ENCODE measurements around the gene AP3D1. TPM values are rescaled to one million over a fixed set of nuclear protein-coding genes. Genes with fewer than 3 reads are reported as not detected.
A peak's percentile ranks its signal among the peaks of the same experiment; 100 is the strongest.
"Not testable (repeated sequence)": the region's sequence is repeated elsewhere in the genome, so short reads cannot be mapped to it uniquely, and the experiment has no call there.

Gene AP3D1
- polyA plus RNA-seq, 3 donors = 106 to 126 (median 120) TPM

DNA sequence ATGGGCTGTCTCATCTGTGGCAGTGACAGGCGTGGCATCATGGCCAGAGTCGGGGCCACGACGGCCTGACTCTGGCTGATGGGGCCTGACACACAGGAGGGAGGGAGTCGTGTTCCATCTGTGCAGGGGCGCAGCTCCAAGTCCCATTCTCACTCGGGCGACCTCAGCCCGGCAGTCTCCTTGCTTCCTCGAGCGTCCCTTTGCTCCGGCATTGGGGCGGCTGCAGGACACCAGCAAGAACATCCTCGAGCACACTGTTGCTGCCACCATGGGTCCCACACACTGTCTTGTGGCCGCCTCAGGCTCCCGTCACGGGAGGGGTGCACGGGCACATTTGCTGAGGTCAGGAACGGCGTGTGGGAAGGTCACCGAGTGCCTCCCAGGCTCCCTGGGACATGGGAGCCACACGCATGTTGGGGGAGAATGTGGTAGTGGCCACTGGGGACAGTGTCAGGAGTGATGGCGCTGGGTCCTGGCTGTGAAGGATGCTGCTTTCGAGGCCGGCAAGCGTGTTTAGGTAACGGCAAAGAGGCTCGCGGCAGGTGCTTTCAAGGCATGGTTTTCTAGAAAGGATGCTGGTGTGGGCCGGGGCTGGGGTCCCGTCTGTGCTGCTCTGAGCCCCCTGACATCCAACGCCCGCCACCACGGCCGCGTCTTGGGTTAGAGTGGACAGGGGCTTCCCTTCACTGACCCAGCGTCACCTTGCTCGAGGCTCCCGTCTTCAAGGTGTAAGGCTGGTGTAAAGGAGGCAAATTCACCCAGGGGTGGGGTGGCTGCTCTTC is 51.2 kb downstream of the AP3D1 start:
- no peak for DNase-seq (ENCODE audit: extremely low read depth in 1 of 11, low read depth in 9 of 11, low spot score in 4 of 11)

DNA sequence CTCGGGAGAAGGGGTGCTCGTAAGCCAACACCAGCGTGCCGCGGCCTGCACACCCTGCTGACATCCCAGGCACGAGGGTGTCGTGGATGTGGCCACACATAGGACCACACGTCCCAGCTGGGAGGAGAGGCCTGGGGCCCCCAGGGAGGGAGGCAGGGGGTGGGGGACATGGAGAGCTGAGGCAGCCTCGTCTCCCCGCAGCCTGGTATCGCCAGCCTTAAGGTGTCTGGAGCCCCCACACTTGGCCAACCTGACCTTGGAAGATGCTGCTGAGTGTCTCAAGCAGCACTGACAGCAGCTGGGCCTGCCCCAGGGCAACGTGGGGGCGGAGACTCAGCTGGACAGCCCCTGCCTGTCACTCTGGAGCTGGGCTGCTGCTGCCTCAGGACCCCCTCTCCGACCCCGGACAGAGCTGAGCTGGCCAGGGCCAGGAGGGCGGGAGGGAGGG is 52.3 kb downstream of the AP3D1 start:
- DNase-seq (ENCODE audit: extremely low read depth in 1 of 11, low read depth in 9 of 11, low spot score in 4 of 11) = no peak

DNA sequence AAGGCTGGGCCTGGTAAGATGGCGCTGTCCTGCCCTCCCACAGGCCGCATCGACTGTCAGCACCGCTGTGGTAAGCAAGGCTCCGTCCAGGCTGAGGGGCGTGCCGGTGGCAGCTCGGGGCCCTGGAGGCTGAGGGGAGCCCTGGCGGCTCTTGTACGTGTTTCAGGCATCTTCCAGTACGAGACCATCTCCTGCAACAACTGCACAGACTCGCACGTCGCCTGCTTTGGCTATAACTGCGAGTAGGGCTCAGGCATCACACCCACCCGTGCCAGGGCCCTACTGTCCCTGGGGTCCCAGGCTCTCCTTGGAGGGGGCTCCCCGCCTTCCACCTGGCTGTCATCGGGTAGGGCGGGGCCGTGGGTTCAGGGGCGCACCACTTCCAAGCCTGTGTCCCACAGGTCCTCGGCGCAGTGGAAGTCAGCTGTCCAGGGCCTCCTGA is 53.5 kb downstream of the AP3D1 start:
- DNase-seq (ENCODE audit: extremely low read depth in 1 of 11, low read depth in 9 of 11, low spot score in 4 of 11) = no peak

DNA sequence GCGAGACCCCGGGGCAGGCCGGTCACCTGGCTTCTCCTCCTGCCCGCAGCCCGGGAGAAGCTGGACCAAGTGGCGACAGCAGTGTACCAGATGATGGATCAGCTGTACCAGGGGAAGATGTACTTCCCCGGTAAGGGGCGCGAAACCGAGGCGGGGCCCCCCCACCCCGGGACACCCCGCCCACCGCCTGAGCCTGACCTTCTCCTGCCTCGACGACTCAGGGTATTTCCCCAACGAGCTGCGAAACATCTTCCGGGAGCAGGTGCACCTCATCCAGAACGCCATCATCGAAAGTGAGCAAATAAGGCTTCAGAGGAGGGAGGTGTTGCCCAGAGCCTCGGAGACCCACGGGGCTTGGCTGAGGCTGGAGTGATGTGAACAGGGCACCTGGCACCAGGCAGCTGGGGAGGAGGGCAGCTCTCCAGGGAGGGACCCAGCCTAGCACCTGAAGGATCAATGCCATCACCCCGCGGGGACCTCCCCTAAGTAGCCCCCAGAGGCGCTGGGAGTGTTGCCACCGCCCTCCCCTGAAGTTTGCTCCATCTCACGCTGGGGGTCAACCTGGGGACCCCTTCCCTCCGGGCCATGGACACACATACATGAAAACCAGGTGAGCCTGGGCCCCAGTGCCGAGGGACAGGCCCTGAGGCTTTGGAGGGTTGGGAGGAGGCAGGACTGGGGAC is 54.0 kb downstream of the AP3D1 start:
- no peak for DNase-seq (ENCODE audit: extremely low read depth in 1 of 11, low read depth in 9 of 11, low spot score in 4 of 11)

DNA sequence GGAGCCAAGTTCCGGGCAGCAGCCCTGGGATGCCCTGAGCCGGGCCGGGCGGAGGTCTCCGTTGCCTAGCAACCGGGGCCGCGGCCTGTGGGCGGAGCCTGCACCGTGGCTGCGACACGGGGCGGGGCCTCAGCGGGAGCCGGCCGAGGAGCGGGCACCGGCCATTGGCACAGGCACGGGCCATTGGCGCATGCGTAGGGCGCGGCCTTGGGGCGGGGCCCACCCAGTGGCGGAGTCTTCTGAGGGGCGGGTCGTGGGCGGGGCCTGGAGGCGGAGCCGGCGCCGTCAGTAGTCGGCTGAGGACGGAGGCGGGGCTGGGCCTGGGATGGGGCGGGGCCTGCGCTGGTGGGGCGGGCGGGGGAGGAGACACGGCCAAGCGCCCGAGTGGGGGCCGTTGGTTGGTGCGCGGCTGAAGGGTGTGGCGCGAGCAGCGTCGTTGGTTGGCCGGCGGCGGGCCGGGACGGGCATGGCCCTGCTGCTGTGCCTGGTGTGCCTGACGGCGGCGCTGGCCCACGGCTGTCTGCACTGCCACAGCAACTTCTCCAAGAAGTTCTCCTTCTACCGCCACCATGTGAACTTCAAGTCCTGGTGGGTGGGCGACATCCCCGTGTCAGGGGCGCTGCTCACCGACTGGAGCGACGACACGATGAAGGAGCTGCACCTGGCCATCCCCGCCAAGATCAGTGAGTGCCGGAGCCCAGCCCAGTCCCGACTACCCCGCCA is 54.7 kb downstream of the AP3D1 start, which contains the start of gene IZUMO4:
Gene IZUMO4, plus strand, starts transcription at position 436 of the 723 bp plus-strand sequence. Its CDS starts 31 bp downstream, at position 467.
- peak; percentile 90 to 98 (median 95) for DNase-seq (ENCODE audit: extremely low read depth in 1 of 11, low read depth in 9 of 11, low spot score in 4 of 11)

DNA sequence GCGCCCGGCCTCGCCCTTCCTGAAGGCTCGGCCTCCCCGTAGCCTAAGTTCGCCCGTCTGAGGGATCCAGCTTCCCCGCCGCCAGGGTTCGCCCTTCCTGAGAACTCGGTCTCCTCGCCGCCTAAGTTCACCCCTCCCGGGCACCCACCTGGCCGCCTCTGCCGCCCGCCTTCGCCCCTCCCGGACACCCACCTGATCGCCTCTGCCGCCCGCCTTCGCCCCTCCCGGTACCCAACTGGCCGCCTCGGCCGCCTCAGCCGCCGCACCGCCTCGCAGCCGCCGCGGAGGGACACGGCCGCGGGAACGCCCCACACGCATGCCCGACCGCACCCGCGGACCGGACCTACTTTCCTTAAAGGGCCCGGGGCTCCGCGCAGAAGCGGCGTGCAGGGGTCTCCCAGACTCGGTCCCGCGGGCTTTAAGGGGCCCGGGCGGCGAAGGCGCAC is 55.3 kb downstream of the AP3D1 start, which contains the start of gene MOB3A:
Gene MOB3A, minus strand, starts transcription at position 293 of the 446 bp plus-strand sequence. CDS start 17,766 bp downstream, outside the sequence.
- peak in 7 of 11 donors; percentile 79 to 92 (median 89) for DNase-seq (ENCODE audit: extremely low read depth in 1 of 11, low read depth in 9 of 11, low spot score in 4 of 11)

DNA sequence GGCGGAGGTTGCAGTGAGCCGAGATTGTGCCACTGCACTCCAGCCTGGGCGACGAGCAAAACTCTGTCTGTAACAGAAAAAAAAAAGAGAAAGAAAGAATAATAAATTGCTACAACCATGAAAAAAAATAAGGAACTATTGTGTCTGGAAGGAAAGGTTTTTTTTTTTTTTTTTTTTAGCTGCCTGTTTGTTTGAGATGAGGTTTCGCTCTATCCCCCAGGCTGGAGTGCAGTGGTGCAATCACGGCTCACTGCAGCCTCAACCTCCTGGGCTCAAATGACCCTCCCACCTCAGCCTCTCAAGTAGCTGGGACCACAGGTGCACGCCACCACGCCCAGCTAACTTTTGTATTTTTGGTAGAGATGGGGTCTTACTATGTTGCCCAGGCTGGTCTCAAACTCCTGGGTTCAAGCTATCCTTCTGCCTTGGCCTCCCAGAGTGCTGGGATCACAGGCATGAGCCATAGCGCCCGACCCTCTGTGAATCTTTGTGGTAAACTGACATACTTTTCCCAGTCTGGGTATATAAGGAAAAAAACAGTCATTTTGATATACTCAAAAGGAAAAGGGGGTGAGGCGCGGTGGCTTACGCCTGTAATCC is 59.3 kb downstream of the AP3D1 start:
- DNase-seq (ENCODE audit: extremely low read depth in 1 of 11, low read depth in 9 of 11, low spot score in 4 of 11) = not testable (repeated sequence)

DNA sequence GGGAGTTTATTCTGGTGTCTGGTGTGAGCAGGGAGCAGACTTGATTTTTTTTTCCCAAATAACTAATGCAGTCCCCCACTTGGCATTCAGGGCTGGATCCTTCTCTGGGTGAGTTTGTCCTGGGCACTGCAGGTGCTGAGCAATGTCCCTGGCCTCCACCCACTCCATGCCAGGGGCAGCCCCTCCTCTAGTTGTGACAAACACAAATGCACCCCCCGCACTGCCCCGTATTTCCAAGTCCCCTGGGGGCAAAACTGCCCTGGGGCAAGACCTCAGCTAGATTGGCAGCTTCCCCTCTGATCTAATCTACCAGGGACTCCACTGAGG is 61.7 kb downstream of the AP3D1 start:
- no peak for DNase-seq (ENCODE audit: extremely low read depth in 1 of 11, low read depth in 9 of 11, low spot score in 4 of 11)

DNA sequence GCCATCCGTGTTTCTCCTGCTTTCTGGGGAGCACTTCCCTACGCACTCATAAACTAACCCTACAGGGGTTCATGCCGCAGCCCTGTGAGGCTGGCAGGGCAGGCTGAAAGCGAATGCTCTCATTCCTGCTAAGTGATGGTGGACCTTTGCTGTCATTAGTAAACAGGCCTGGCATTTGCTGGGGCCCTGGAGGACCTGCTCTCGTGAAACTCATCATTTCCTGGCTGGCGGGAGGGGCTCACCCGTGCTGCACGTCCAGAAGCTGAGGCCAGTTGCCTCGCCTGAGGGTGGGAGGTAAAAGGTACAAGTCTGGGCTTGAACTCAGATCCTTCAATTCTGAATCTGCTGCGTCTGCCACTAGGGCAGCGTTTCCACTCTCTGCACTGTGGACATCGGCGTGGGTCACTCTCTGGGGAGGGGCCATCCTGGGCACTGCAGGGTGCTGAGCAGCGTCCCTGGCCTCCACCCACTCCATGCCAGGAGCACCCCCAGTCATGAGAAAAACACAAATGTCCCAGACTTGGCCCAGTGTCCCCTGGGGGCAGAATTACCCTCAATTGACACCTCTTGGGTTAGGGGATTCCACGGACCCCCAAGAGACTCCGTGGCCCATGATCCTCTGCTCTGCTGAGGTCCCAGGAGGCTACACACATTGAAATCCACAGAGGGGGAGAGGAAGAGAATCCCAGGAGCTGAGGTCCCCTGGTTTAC is 62.2 kb downstream of the AP3D1 start:
- DNase-seq (ENCODE audit: extremely low read depth in 1 of 11, low read depth in 9 of 11, low spot score in 4 of 11) = no peak

DNA sequence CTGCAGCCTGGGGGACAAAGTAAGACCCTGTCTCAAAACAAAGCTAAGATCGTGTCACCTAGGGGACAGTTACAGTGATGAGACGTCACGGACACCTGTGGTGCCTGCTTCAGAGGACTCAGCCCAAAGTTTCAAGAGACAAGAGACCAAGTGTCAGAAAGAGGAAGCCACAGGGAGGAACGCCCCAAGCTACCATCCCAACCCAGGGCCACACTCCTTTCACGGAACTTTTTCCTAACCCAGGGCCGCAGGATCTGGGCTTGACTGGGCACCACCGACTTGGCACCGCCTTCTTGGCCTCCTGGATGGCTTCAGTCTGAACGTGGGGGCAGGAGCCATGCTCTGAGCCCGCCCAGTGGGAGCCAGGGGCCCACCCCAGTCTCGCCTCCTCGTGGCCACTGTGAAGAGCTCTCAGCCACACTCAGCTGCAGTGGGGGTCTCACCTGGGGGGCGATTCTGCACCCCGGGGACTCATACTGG is 63.7 kb downstream of the AP3D1 start:
- DNase-seq (ENCODE audit: extremely low read depth in 1 of 11, low read depth in 9 of 11, low spot score in 4 of 11) = no peak

DNA sequence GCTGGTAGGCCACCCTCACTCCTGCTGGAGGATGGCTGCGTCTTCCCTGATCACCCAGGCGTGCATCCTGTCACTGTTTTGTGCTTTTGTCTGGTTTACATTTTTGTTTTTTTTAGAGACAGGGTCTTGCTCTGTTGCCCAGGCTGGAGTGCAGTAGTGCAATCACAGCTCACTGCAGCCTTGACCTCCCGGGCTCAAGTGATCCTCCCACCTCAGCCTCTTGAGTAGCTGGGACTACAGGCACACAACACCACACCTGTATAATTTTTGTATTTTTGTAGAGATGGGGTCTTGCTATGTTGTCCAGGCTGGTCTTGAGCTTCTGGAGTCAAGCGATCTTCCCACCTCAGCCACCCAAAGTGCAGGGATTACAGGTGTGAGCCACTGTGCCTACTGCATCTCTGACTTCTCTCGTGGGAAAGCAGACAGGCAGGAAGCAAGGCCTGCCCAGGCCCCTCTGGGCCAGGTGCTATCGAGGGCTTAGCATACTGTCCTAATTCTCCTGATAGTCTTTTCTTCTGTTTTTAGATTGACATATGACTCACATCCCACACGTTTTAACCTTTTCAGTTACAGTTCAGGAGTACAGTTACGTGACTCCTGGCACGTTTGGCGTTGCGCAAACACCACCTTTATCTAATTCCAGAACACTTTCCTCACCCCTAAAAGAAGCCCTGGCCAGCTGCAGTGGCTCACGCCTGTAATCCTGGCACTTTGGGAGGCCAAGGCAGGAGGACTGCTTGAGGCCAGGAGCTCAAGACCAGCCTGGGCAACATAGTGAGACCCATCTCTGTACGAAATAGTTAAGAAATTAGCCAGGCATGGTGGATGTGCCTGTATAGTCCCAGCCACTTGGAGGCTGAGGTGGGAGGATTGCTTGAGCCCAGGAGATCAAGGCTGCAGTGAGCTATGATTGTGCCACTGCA is 64.4 kb downstream of the AP3D1 start:
- not testable (repeated sequence) for DNase-seq (ENCODE audit: extremely low read depth in 1 of 11, low read depth in 9 of 11, low spot score in 4 of 11)

DNA sequence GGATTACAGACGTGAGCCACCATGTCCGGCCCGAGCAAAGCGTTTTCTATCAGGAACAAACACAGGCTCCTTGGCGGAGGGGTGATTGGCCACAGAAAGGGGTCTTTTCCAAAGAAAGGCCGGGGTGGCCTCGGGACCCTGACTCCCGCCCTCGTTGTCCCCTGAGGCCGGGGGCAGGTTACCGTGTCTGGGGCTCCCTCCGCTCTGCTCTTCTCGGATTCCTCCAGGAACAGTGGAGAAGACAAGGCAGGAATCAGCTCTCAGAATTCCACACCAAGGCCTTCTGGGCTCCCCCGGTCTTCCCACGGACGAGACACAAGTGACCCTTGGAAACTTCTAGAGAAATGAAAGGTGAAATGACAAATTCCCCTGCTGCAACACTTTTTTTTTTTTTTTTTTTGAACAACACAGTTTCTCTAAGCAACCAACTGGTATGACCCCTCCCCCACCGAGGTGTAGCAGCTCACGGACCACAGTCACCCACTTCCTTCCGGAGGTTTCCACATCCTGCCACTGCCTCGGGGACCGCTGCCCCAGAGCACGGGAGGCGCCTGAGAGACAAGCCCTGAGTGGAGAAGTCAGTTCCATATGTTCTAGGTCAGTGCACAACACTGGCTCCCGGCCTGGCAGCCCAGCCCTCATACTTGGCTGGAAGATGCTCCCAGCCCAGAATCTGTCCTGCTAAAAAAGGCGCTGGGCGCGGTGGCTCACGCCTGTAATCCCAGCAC is 66.2 kb downstream of the AP3D1 start:
- DNase-seq (ENCODE audit: extremely low read depth in 1 of 11, low read depth in 9 of 11, low spot score in 4 of 11) = no peak

DNA sequence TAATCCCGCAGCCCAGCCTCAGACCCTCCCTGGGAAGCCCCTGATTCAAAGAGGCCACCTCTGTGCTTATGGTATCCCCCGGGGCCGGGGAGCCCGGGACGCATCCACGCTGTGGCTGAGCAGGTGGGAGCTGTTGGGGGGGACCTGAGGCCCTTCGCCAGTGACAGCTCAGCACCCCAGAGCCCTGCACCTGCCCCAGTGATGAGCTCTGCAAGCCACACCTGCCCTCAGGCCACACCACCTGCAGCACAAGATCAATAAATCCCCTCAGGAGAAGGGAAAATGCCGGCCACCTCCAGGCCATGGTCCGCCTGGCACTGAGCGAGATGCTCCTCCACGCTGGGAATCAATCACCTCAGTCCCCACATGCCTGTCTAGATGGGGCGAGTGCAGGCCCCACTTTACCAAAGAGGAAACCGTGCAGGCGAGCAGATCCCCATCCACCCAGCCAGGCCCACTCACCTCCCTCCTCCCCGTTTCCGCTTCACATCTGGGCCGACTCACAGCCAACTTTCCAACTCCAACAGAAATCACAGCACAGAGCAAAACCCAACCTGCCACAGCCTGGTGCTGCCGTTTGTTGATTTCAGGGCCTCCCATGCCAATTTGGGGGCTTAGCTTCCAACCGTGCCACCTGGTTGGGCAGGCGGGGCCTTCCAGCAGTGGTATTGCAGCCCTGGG is 68.1 kb downstream of the AP3D1 start:
- DNase-seq (ENCODE audit: extremely low read depth in 1 of 11, low read depth in 9 of 11, low spot score in 4 of 11) = no peak

DNA sequence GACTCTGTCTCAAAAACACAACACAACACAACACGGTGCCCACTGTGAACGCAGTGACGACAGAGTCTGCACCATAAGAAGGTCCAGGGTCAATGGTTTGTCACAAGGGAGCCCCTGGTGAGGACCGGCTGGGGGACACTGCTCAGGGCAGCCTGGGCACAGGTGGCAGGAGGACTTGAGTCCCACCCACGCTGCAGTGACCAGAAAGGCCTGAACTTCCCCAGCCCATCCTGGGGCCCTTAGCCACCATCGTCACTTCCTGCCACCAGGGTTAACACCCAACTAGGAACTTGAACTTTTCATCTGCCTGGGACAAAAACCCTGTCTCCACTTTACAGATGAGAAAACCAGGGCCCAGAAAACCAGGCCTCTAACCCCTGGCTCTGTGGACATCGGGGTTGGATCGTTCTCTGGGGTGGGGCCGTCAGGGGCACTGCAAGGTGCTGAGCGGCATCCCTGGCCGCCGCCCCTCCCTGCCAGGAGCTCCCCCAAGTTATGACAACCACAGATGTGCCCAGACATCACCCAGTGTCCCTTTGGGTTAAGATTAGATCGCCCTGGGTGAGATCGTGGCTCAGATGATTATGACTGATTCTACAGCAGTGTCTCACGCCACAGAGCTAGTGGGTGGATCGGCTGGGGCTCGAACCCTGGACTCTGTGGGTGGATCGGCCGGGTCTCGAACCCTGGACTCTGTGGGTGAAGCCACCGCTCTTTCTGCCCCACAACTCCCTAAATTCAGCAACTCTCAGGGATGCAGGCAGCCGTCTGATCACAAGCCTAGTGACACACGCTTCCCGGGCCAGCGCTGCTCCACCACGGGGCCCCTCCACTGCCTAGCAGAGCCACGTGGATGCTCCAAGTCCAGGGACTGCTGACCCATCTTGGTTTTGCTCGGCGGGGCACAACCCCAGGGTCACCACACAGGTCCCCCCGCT is 69.2 kb downstream of the AP3D1 start:
- no peak for DNase-seq (ENCODE audit: extremely low read depth in 1 of 11, low read depth in 9 of 11, low spot score in 4 of 11)

DNA sequence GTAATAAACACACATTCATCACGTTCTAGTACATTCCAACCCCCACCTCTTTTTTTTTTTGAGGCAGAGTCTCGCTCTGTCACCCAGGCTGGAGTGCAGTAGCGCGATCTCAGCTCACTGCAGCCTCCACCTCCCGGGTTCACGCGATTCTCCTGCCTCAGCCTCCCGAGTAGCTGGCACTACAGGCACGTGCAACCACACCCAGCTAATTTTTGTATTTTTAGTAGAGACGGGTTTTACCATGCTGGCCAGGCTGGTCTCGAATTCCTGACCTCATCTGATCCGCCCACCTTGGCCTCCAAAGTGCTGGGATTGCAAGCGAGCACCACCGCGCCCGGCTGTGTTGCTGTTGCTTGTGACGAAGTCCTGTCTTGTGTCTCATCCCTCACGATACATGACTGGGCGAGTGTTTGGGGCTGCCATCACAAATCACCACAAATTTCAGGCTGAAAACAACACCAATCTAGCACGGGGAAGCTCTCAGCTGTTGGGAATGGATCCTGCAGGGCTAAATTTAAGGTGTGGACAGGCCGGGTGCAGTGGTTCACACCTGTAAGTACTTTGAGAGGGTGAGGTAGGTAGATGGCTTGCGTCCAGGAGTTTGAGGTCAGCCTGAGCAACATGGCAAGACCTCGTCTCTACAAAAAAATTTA is 70.9 kb downstream of the AP3D1 start:
- no peak for DNase-seq (ENCODE audit: extremely low read depth in 1 of 11, low read depth in 9 of 11, low spot score in 4 of 11)

Measured in renal cortex interstitium (tissue), 11 donors.